NCI-H2107 treated with DMSO at 0.1 percent for 48 hours (cell line): Measurements from ENCODE around the gene ZFP36.

Experiments used
- DNase-seq: peaks from one replicate; lab custom pipeline; 2025; ENCODE audit not compliant: unreplicated experiment; lab: John Stamatoyannopoulos, UW

The ZFP36 gene

DNA sequence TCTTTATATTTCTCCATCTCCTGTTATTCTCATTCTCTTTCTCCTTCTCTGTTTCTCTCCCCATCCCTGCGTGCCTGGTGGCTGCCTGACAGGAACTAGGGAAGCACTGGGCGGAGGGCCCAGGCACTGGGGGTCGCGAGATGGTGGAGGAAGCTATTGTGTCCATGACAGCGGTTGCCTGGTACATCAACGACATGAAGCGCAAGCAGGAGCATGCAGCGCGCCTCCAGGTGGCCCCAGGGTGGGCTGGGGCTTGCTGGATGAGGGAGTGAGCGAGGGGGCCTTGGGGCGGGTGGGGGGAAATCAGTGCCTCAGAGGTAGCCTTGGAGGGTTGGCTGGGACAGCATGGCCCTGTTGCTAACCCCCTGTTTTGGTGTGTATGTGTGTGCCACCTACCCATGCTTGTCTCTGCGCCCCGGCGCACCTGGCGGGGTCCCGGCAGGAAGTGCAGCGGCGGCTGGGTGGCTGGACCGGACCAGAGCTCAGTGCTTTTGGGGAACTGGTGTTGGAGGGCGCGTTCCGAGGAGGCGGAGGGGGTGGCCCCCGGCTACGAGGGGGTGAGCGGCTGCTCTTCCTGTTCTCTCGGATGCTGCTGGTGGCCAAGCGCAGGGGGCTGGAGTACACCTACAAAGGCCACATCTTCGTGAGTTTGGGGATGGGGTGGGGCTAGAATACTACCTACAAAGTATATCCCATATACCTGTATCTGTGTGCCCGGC, 11.0 kb downstream of the ZFP36 start:
- DNase-seq = no peak

DNA sequence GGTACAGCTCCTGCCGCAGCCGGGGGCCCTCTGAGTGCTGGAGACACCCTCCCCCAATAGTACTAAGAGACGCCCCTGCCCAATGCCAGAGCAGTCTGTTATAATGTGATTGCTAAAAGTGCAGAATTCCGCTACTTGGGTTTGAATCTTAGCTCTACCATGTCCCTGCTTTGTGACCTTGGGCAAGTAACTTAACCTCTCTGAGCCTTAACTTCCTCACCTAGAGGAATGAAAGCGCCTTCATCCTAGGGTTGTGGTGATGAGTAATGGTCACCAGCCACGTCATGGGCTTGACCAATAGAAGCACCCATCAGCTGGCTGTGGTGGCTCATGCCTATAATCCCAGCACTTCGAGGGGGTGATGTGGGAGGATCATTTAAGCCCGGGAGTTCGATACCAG, 12.4 kb downstream of the ZFP36 start:
- no peak for DNase-seq

DNA sequence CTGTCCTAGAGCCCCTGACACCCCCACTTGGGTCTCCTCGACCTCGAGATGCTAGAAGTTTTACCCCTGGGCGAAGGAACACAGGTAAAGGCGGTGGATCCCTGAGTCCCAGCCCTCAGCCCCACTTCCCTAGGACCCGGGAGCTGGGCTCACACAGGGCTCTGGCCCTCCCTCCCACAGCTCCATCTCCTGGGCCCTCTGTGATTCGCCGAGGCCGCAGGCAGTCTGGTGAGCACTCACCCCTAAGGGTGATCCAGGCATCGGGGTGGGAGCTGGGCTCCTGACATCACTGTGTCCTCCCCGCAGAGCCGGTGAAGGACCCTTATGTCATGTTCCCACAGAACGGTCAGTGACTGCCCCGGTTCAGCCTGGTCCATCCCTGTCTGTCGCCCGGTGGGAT, 14.1 kb downstream of the ZFP36 start:
- DNase-seq = no peak

DNA sequence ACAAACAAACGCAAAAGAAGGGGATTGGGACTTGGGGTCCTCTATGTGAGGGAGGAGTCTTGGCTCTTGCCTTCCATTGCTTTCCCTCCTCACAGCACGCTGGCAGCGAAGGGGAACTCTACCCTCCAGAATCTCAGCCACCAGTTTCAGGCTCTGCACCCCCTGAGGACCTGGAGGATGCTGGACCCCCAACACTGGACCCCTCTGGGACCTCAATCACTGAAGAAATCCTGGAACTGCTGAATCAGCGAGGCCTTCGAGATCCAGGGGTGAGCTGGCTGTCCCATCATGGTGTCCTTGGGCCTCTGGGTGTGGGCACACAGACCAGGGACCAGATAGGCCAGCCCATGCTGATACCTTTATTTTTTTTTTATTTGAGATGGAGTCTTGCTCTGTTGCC, 15.4 kb downstream of the ZFP36 start:
- no peak for DNase-seq

DNA sequence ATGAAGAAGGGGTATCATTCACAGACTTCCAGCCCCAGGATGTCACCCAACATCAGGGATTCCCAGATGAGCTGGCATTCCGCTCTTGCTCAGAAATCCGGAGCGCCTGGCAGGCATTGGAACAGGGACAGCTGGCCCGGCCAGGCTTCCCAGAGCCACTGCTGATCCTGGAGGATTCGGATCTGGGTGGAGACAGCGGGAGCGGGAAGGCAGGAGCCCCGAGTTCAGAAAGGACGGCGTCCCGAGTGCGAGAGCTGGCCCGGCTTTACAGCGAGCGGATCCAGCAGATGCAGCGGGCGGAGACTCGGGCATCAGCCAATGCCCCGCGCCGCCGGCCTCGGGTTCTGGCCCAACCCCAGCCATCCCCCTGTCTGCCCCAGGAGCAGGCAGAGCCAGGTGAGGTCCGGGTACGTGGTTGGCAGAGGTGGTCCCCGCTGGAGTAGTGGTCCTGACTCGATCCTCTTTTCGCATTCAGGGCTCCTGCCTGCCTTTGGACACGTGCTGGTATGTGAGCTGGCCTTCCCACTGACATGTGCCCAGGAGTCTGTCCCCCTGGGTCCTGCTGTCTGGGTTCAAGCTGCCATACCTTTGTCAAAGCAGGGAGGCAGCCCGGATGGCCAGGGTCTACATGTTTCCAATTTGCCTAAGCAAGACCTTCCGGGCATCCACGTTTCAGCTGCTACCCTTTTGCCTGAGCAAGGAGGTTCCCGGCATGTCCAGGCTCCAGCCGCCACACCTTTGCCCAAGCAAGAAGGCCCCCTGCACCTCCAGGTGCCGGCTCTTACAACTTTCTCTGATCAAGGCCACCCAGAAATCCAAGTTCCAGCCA, 16.8 kb downstream of the ZFP36 start:
- no peak for DNase-seq

DNA sequence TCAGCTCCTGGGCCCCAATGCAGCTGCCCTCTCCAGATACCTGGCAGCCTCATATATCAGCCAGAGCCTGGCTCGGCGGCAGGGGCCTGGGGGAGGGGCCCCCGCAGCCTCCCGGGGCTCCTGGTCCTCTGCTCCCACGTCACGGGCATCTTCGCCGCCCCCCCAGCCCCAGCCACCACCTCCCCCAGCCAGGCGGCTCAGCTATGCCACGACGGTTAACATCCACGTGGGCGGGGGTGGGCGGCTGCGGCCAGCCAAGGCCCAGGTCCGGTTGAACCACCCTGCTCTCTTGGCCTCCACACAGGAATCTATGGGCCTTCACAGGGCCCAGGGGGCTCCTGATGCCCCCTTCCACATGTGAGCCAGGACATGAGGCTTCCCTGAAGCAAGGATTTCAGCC, 18.3 kb downstream of the ZFP36 start:
- no peak for DNase-seq

DNA sequence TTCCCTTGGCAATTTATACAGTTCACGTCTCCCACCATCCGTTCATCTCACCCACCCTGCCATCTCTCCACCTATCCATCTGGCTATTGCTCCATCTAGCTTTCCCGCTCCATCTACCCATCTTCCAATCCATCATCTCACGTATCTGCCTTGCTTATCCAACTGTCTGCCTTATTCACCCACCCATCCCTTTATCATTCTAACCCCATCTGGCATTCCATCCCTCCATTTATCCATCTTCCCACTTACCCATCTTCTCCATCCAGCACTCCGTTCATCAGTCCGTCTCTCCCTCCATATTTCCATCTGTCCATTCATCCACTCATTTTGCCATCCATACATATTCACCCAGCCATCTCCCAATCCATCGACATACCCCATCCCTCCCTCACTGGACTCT, 19.1 kb downstream of the ZFP36 start:
- DNase-seq = no peak

DNA sequence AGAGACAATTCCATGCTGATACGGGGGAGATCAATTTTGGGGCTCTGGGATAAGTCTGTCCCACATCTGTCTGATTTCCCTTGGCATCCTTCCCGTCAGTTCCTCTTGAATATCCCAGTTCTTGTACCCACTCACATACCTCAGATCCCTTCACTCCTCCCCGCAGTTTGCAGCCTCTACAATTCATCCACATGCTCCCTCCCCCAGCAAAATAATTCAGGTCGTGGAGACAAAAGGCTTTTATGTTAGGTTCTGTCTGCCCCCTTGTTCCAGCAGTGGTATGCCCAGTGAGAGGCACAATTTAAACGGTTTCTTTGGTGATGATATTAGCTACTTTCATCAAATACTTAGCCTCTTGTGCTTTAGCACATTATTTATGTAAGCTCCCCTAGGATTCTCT, 19.5 kb downstream of the ZFP36 start:
- no peak for DNase-seq

DNA sequence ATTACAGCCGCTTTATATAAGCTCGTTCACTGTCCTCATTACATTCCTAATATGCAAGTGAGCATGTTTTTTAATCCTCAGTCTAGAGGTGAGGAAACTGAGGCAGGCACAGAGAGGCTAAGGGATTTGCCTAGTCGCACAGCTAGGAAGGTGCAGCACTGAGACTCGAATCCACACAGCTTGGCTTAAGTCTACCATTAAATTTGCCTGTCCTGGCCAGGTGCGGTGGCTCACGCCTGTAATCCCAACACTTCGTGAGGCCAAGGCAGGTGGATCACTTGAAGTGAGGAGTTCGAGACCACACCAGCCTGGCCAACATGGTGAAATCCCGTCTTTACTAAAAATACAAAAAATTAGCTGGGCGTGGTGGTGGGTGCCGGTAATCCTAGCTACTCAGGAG, 21.1 kb downstream of the ZFP36 start:
- no peak for DNase-seq

DNA sequence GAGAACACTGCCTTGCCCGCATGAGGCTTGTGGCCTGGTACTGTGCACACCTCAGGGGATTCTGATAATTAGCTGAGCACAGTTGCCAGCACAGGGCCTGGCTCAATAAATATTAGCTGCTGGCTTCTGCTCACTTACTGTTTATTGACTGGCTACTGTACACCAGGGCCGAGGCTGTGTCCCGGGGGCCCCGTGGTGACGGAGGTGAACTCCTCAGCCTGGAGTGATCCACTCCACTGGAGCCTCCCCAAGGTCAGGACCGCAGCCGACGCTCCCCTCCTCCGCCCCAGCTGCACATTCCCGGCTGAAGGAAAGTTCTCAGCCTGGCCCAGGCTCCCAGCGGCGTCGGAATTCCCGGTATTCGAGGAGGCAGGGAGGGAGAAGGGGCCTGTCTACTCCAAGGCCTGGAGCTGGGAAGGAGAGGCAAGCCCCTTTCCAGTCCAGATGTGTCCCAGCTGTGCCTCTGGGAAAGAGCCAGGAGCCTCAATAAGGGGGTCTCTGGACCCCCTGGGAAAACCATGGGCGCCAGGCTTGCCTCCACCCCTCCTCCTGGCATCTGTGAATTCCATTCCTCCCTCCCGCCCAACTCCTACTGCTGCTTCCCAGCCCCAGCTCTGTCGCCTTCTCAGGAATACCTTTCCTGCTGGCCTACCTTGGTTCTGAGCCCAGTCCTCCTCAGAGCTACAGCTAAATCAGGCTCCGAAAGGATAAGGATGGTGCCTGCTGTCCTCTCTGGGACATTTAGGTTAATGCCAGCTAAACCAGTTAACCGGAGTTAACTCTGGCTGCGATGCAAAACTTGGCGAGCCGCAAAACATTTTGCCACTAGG, 21.9 kb downstream of the ZFP36 start:
- DNase-seq = no peak

DNA sequence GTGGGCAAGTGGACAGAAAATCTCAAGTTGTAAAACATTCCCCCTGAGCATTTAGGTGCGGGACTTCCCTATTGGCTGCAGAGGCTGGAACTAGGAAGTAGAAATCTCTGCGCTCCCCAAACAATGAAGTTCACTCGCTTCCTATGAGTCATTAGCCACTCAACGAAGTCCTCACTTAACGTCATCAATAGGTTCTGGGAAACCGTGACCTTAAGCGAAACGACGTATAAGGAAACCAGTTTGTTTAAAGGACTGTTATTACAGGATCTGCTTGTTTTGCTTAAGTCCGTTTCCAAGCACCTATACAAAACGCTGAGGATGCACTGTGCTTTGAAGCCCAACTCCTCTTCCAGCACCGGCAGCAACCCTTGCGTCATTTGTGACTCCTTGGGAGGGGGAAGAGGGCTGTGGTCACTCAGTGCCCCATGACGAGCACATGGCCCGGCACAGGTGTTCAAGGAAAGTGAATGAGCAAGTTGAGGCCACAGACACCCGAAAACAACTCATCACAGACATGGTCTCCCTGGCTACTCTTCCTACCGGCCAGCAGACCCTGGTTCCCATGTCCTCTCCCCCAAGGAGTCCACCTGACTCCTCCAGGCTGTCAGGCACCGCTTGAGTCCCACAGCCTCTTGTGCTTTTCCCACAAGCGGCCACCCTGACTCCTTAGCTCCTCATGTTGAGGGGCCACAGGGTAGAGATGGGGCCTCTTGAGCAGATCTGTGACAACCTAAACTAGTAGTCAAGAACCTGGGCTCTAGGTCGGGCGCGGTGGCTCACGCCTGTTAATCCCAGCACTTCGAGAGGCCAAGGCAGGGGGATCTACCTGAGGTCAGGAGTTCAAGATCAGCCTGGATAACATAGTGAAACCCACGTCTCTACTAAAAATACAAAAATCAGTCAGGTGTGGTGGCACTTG, 24.3 kb downstream of the ZFP36 start:
- no peak for DNase-seq

DNA sequence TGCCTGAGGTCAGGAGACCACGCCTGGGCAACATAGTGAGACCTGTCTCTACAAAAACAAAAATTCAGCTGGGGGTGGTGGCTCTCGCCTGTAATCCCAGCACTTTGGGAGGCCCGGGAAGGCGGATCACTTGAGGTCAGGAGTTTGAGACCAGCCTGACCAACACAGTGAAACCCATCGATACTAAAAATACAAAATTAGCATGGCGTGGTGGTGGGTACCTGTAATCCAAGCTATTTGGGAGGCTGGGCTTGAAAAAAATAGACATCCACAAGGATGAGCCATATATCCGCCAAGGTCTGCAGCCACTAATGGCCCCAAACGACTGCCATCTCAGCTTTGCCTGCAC, 26.0 kb downstream of the ZFP36 start:
- no peak for DNase-seq

DNA sequence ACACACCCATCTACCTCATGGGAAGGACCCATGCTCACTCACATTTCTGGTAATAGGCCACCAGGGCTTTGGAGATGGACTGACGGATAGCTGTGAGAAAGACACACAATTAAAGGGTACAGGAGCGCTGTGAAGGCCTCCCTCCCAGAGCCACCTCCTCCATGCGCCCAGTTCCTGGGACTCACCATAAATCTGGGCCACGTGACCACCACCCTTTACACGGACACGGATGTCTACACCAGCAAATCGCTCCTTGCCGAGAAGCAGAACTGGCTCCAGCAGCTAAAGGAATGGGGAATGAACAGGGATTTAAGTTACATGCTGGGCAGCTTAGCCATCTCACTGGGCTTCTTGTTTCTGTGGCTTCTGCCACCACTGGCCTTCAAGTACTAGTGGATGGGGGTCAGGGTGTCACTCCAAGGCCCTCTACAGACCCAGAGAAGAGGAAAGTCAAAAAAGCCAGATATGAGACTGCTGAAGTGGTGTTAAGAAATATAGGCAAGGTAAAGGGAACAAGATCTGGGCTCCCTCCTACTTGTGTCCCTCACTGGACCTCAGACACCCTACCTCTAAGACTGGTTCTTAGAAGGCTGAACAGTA, 26.9 kb downstream of the ZFP36 start:
- no peak for DNase-seq

DNA sequence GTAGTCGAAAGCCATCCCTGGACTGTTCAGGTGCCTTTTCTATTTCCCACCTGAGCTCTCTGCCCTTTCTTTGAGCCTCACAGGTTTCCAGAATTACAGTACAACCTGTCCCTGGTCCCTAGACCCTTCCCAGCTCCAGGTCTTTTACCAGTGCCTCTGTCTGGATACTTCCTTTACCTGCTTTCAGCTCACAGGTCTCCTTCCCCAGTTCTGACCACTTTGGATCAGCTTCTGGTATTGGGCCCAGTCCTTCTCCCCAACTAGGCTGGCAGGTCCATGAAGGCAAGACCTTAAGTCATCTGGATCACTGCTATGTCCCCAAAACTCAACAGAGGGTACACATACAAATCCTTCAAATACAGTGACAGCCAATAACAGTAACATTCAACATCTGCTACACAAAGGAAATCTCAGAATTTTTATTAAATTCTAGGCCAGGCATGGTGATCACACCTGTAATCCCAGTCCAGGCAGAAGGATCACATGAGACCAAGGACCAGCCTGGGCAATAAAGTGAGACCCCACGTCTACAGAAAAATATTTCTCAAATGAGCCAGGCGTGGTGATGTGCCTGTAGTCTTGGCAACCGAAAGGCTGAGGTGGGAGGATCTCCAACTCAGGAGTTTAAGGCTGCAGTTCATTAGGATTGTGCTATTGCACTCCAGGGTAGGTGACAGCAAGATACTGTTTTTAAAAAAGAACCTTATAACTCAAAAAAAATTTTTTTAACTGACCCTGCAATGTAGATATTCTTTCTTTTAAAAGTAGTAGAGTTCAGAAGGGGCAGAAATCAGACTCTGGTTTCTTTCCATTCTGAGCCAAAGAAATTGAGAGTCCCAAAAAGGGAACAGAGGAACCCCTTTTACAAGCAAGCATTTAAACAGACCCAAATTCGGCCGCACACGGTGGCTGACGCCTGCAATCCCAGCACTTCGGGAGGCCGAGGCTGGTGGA, 27.8 kb downstream of the ZFP36 start:
- no peak for DNase-seq

DNA sequence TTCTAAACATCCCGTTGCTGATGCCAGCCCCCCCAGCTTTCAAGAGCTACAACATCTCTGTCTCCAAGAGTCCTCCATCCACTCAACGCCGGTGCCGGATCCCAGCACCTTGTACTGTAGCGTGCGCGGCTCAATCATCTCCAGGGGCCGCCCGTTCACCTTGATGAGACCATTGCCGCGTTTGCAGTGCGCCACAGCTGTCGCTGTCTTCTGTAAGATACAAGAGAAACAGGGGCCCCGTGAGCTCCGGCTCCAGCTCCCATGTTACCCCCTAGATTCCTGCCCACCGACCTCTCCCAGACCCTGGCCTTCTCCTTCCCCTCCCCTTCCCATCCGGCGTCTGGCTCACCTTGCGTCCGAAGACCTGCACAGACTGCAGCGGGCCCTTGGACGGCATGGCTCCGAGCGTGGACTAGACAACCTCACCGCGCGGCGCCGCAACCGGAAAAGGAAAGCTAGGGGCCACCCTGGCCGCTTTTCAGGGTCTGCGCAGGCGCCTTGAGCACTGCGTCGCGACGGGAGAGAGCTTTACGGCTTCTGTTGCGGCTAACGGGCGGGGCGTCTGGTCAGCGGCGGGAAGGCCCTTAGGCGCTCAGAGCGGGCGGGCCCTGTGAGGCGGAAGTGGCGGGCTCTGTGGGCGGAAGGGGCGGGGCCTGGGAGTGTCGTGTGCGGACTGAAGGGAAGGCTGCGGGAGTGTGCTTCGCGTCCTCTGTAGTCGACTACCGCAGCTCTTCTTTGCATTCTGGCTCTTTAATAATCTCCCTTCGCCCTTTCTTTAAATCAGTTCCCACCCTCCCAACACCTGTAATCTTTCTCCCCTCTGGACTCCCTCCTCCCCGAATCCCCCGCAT, 29.1 kb downstream of the ZFP36 start, which contains the start of gene RPS16:
Gene RPS16 (minus strand): TSS at position 451 of the 851 bp plus-strand sequence. CDS start 54 bp downstream, at position 397.
- DNase-seq = peak; percentile 93

DNA sequence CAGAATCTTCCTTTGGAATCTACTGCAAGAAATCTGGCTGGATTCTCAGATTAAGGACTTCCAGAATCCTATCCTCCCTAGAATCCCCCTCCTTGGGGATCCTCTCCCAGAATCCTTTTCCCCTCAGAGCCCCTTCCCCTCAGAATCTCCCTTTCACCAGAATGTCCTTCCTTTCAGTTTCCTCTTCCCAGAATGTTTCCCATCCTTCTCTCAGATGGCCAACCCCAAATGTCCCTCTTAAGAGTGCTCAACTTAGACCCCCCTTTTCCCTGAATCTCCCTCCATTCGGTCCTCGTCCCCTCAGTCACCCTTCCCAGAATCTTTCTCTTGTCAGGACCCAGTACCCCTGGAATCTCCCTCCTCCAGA, 29.7 kb downstream of the ZFP36 start:
- DNase-seq = no peak

DNA sequence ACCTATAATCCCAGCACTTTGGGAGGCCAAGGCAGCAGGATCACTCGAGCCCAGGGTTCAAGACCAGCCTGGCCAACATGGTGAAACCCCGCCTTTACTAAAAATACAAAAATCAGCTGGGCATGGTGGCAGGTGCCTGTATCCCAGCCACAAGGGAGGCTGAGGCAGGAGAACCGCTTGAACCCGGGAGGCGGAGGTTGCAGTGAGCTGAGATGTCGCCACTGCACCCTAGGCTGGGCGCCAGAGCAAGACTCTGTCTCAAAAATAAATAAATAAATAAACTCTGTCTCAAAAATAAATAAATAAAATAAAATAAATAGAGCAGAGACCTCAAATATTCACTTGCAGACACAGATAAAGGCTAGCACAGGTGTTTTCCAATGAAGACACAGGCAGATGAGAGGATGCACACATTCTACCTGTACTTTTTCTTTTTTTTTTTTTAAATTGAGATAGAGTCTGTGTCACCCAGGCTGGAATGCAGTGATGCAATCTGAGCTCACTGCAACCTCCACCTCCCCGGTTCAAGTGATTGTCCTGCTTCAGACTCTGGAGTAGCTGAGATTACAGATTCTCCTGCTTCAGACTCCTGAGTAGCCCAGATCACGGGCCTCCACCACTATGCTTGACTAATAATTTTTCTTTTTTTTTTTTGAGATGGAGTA, 31.8 kb downstream of the ZFP36 start:
- no peak for DNase-seq
